Activated CD4-positive, alpha-beta T cell treated with anti-CD3 and anti-CD28 coated beads, Interleukin-2, amount 50 U/mL, for 24 hours (primary cell): ENCODE data around the gene PCGF3.
A peak's percentile ranks its signal among the peaks of the same experiment; 100 is the strongest.
"Not testable (repeated sequence)": the region's sequence is repeated elsewhere in the genome, so short reads cannot be mapped to it uniquely, and the experiment has no call there.

ENCODE experiments used
- DNase-seq, 2 donors: peaks; one replicate each; pipeline ENCODE4 v3.0.0-alpha.2; 2020; ENCODE audit warnings: low read depth in 1 of 2, low spot score in 1 of 2

Gene PCGF3

DNA sequence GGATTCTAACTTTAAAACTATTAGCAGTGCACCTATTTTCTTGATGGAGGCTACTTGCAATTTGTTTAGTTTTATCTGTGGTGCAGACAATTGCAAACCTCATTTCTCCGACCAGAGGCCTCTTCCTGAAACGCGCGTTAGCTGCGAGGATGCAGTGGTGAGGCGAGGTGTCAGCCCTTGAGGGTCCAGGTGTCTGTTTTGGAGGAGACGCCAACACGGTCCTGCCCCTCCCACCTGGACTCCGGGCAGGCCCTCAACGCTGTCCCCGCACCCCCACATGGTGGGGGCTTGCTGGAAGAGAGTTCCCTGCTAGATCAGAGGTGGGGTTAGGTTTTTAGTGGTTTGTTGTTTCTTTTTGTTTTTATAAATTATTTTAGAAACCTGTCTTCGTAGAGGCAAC is 34.4 kb downstream of the PCGF3 start:
- no peak for DNase-seq

DNA sequence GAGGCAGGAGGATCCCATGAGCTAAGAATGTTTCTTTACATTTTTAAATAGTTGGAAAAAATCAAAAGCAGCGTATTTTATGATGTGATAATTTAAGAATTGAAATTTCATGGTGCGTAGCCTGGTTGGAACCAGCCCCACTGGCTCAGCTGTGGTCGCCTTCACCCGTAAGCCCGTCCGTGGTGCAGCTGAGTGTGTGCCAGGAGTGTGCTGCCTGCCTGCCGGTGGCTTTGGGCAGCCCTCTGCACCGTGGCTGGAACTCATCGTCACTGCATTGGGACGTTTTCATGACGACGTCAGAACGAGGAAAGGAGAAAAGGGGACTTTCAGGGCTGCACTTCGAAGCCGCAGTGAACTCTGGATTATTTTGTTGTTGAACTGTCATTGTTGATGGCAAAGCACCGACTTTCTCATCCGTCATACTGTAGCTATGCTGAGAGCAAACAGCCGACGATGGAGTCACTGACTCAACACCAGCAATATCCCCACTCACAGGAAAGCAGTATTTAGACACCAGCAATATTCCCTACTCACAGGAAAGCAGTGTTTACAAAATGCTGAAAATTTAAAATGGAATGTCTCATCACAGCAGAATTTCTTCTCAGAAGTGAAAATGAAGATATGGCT is 35.1 kb downstream of the PCGF3 start:
- no peak for DNase-seq

DNA sequence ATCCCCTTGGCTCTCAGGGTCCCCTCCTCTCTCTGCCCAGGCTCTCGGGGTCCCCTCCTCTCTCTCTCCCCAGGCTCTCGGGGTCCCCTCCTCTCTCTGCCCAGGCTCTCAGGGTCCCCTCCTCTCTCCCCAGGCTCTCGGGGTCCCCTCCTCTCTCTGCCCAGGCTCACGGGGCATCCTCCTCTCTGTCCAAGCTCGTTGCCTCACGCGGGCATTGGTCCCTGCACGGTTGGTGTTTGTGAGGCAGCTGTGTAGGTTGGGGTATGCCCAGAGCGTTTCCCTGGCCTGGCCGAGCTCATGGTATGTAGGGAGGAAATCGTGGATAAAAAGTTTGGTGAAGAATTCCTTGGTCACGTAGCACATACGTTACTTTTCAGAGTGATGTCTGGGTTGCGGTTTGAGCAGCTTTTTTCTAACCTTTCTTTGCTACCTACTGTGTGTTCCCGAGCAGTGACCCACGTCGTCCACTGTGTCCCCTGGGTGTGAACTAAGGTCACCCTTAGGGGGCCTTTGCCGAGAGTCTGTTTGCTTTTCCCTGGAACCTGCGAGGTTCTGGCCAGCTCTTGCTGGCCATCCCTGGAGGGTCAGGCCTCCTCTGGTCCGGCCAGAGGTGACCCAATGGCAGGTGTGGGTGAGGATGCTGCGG is 36.6 kb downstream of the PCGF3 start:
- no peak for DNase-seq

DNA sequence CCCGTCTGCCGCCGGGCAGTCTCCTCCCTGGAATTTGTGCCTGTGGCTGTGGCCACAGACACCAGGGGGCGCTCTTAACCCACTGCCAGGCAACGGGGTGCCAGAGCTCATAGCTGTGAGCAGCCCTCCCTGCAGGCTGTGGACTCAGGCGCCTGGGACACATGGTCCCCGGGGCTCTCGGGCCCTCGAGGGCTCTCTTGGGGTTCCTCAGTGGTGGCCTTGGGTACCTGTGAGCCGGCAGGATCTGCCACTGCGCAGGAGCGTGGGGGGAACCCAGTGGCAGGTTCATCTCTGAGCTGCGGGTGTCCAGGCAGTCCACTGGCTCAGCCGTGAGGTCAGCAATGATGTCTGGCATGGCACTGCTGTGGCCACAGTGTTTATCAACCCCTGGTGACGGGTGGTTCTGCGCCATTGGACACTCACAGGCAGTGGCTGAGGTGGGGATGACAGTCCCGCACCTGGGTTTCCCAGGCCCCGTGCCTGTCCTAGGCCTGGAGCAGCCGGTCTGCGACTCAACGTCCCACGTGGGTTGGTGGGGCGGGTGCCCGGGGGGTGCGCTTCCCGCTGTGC is 37.2 kb downstream of the PCGF3 start:
- DNase-seq = peak; percentile 63 to 67

DNA sequence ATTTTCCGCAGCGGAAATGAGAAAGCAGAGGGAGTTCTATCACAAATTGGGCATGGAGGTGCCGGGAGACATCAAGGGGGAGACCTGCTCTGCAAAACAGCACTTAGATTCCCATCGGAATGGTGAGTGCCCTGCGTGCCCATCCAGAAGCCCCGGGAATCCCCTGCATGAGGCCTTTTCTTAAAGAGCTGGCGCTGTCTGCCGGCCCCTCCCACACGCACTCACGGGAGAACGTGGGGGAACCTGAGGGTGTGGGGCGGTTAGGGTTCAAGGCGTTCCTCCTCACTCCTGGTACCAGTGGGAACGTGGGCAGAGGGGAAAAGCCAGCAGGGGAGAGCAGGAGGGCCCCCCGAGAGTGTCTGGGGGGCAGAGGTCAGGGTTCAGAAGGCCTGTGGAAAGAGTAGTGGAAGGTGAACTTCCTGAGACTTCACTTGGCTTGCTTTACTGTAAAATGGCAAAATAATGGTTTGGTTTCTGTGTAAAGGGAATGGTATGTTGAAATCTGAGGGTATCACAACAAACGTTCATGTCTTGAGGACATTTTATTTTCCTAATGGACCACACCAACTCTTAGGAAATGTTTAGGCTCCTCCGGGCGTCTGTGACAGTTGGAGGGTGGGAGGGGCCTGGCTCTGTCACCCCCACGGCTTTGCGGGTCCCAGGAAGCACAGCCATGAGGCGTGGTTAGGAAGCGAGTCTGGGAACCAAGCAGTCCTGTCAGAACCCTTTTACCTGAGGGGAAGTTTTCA is 38.0 kb downstream of the PCGF3 start:
- DNase-seq = no peak

DNA sequence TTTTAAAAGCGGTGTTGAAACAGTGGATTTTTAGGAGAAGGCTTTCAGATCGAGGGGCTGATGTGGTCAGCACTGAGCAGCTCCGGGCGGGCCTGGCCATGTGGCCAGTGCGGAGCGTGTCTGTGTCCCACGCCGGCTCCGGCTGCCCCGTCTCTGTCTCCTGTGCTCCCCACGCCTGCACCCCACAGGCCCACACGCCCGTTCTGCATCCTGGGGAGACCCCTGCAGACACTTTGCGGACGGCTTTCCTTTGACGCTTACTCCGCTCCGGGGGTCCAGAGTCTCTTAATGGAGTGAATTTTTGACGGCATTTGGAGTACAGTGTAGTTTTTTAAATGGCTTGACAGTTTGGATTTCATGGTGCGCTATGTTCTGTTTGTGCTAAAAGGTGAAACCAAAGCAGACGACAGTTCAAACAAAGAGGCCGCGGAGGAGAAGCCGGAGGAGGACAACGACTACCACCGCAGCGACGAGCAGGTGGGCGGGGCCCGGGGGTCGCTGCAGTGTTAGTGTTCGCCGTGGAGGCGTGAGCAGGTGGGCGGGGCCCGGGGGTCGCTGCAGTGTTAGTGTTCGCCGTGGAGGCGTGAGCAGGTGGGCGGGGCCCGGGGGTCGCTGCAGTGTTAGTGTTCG is 38.7 kb downstream of the PCGF3 start:
- DNase-seq = no peak

DNA sequence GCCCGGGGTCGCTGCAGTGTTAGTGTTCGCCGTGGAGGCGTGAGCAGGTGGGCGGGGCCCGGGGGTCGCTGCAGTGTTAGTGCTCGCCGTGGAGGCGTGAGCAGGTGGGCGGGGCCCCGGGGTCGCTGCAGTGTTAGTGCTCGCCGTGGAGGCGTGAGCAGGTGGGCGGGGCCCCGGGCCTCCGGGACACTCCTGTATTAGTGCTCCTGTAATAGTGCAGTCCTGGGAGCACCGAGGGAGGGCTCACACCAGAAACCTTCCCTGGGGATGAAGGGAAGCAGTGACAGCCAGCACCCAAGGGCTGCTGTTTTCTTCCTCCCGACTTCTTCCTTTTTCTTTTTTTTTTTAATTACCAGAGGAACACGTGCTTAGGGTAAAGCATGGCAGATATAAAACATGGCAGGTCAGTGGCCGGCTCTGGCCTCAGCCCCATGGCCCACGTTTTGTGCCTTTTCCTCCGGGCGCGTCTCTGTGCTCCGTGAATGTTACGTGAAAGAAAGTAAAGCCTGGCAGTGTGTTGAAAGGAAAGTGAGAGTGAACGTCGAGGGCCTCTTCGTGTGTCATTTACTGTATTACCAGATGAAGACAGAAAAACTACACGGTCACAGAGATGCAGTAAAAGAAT is 42.0 kb downstream of the PCGF3 start:
- no peak for DNase-seq

DNA sequence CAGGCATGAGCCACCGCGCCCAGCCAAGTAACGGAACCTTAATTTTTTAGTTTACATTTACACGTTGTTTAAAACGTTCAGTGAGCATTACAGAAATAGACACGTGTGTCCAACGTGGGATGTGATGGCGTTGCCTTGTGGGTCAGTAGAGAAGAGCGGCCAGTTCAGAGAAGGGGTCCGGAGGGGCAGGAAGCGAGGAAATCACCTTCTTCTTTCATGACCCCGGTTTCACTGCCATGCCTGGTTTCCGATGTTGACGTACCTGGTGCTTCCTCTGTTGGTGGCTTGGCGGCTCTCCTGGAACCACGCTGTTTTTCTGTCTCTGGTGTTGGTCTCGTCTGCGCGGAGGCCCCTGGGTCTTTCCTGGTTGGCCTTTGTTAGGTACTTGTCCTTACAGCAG is 42.8 kb downstream of the PCGF3 start:
- no peak for DNase-seq

DNA sequence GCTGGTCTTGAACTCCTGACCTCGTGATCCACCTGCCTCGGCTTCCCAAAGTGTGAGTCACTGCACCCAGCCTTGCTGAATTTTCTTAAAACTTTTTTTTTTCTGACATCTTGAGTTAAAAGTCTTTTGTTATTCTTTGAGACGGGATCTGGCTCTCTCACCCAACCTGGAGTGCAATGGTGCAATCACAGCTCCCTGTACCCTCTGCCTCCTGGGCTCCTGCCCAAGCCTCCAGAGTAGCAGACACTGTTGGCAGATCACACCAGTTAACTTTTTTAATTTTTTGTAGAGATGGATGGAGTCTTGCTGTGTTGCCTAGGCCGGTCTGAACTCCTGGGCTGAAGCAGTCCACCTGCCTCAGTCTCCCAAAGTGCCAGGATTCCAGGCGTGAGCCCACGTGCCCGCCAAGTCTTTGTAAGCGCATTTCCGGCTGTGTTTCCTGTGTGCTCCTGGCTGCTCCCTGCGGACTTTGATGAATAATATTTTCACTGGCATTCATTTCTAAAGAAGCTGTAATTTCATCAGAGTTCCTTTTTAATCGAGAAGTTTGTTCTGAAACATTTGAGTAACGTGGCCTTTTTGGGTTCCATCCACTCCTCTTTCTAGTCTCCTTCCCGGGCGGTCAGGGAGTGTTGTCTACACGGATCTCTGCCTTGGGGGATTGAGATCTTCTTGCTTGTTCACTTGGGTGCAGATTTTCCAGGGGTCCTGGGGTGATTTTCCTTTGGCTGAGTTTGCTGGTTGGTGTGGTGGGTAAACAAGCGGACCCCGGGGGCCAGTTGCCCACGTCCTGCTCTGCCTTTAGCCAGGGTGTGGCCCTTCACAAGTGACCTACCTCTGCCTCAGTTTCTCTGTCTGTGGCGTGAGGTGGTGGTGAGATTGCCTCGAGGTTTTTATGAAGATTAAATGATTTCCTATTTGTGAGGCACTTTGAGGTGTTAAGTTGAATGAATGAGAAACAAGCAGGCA is 44.4 kb downstream of the PCGF3 start:
- no peak for DNase-seq

DNA sequence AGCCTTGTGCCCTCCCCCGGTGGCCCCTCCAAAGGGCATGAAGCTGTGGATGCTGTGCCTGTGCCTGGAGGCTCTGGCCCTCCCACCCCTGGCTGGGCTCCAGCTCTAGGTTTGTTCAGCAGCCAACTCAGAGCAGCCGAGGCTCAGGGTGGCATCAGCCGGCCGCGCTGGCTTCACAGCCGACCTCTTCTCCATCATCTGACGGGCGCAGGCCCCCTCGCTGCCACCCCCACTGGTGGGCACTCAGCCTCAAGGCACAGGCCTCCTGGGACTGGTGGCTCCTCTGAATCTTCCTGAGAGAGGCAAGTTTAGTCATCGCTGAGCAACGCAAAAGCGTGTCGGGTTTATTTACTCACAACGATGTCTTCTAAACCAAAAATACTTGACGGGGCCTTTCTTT is 46.0 kb downstream of the PCGF3 start:
- no peak for DNase-seq

DNA sequence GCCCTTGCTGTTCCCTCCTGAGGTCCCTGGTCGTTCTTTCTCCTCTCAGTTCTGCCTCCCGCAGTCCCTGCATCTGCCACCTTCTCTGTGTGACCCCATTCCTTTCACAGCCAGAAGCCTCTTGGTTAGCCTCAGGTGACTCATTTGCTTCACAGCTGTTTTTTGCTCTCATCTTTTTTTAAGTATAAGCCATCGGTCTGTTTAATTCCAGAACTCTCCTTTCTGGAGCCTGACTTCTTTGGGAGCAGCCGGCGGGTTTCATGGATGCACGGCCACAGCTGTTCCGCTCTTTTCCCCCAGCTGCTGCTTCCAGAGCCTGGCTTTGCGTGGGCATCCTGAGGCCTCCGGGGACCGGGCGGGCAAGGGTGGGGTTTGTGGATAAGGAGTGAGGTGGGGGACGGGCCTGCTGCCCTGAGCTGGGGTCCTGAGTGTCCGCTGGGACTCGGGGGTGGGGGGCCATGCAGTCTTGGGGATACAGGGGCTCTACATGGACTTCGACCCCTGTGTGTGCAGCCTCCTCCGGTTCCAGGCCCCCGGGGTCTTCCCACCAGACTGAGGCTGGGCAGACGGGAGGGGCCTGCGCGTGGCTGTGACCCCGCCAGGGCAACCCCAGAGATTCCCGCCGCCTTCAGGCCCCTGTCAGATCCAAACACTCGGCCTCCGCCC is 46.7 kb downstream of the PCGF3 start:
- no peak for DNase-seq

DNA sequence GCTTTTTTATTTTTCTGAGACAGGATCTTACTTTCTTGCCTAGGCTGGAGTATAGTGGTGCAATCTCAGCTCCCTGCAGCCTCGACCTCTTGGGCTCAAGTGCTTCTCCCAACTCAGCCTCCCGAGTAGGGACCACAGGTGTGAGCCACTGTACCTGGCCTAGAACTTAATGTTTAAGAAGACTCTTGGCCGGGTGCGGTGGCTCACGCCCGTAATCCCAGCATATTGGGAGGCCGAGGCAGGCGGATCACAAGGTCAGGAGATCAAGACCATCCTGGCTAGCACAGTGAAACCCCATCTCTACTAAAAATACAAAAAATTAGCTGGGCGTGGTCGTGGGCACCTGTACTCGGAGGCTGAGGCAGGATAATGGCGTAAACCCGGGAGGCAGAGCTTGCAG is 47.6 kb downstream of the PCGF3 start:
- DNase-seq = not testable (repeated sequence)

DNA sequence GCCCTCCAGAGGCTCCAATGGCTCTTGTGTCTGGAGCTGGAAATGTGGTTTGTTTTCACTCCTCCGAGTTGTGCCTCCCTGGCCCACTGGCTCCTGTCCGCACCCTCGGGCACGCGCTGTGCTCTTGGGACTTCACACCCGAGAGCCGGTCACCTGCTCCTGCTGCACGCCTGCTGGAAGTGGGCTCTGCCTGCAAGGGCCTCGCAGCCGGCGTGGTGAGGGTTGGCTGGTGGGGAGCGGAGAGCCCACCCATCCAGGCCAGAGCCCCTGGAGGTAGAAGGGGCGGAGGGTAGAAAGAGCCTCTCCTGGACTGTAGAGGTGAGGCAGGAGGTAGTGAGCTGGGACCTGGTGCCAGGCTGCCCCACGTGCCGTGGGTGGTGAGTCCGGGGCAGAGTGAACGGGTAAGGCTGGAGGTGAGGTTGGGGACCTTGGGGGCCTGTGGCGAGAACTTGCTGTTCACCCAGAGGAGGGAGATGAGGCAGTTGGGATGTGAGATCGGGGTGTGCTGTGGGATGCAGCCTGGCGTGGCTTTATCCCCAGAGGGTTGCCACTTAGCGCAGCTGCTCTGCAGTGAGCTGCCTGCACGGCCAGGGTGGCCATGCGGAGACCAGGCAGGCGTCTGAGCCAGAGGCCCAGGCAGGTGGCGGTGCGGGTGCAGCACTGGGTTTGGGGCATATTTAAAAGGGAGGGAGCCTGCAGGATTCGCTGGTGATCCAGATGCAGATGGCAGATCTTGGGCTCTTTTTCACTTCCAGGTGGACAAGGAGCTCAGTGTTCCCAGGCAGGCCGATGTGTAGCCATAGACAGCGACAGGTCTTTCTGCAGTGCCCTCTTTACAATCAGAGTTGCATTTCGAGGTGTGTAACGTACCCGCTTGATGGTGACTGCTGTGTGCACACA is 48.8 kb downstream of the PCGF3 start:
- no peak for DNase-seq

DNA sequence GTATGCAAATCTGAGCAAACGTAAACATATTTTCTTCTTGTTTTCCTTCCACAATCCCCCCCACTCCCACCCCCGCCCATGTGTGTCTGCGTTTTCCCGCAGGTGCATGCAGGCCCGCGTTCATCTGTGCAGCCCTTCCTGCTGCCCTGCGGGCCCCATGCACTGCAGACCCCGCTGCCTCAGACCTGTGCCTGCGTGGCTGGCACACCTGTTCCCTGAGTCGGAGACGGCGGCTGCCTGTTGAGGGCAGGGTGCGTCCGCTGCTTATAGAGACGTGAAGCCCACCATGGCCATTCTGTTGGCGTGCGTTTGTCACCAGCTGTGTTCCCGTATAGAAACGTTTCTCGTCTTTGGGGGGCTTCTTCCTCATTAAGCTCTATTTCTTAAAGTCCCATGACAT is 51.5 kb downstream of the PCGF3 start:
- DNase-seq = no peak

DNA sequence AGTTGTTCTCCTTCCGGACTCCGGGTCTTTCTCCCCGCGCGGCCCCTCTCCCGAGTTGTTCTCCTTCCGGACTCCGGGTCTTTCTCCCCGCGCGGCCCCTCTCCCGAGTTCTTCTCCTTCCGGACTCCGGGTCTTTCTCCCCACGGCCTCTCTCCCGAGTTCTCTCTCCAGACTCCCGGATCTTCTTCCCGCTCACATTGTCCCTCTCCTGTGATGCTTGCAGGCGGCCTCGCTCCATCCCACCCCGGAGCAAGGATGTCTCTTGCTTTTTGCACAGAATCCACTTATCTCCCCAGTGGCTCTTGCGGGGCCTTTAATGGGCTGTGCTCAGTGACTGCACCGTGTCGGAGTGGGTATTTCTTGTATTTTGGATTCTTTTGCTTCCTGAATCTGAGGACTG is 54.2 kb downstream of the PCGF3 start:
- DNase-seq = not testable (repeated sequence)

DNA sequence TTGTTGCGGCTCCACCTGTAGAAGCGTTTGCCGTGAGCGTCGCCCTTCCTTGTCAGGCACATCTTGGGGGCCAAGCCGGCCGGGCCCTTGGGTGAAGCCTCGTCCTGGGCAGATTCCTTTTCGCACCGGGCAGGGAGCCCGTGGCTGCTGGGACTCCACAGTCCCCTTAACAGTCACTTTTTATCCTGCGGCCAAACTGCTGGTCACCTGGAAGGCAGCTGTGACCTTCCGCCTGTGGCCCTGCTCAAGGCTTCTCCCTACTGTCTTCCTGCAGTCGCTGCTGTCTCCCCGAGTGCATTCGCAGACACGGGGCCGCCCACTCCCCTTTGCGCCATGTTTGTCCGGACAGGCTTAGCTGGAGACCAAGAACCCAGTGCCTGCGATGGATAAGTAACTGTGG is 55.0 kb downstream of the PCGF3 start:
- no peak for DNase-seq

DNA sequence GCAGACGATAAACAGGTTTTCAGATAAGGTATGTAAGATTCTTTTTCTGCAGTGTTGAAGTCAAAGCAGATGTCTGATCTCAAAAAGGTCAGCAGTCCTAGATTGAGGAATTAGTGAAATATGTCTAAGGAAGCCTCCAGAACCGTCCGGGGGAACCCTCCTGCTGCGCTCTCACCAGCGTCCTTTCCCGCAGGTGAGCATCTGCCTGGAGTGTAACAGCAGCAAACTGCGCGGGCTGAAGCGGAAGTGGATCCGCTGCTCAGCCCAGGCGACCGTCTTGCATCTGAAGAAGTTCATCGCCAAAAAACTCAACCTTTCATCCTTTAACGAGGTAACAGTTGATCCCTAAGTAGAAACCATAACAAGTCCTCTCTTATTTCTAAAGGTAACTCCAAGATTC is 55.5 kb downstream of the PCGF3 start:
- no peak for DNase-seq

DNA sequence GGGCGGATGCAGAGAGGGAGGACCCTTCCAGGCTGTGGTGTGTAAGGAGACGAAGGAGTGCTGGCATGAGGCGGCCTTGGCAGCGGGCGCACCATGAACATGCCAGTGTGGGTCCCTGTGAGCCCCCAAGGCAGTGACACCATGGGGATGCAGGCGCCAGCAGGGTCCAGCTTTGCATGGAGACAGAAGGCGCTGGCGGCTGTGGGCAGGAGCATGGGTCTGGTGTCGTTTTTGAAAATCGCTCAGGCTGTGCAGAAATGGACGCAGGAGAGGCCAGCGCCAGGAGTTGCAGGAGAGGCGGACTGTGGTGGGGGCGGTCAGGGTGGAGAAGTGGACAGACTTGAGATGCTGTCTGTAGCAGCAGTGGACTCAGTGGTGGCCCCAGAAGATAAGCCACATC is 56.1 kb downstream of the PCGF3 start:
- no peak for DNase-seq
